ENCODE results near the gene HOXA3. TPM values are rescaled to one million over a fixed set of nuclear protein-coding genes. Genes with fewer than 3 reads are reported as not detected.

Gene HOXA3
- total RNA-seq, 1 donor from 2014 or later, result not detected

- H3K4me3 Mint-ChIP-seq (ENCODE audit: unreplicated experiment), result peak overlapping the region; percentile 88
- peaks cover 20% of the 10 kb centered on the region for H3K9me3 Mint-ChIP-seq (ENCODE audit: unreplicated experiment)
- no peak for DNase-seq
- TF ChIP-seq CTCF (IDR thresholded peaks at IDR 0.05; ENCODE audit: partially characterized antibody, unreplicated experiment), result no peak
- H3K36me3 Mint-ChIP-seq (ENCODE audit: unreplicated experiment), result peaks cover 15% of the 10 kb centered on the region
- peaks cover 2% of the 10 kb centered on the region for H3K4me1 Mint-ChIP-seq (ENCODE audit: low read depth, unreplicated experiment)
- peaks cover 58% of the 10 kb centered on the region for H3K27me3 Mint-ChIP-seq (ENCODE audit: unreplicated experiment)
- H3K27ac Mint-ChIP-seq (ENCODE audit: unreplicated experiment), result peak overlapping the region; percentile 38
Observed at GRCh38 chr7:27155816-27156507, 3.6 kb upstream of the HOXA3 start.

GRCh38 chr7:27154901-27155815, 2.8 kb upstream of the HOXA3 start:
- DNase-seq, result no peak
- H3K4me1 Mint-ChIP-seq (ENCODE audit: low read depth, unreplicated experiment), result peaks cover 2% of the 10 kb centered on the region
- peak overlapping the region; percentile 61 for H3K4me3 Mint-ChIP-seq (ENCODE audit: unreplicated experiment)
- TF ChIP-seq CTCF (IDR thresholded peaks at IDR 0.05; ENCODE audit: partially characterized antibody, unreplicated experiment), result no peak
- peaks cover 20% of the 10 kb centered on the region for H3K9me3 Mint-ChIP-seq (ENCODE audit: unreplicated experiment)
- H3K27ac Mint-ChIP-seq (ENCODE audit: unreplicated experiment), result peak overlapping the region; percentile 38
- peaks cover 64% of the 10 kb centered on the region for H3K27me3 Mint-ChIP-seq (ENCODE audit: unreplicated experiment)
- H3K36me3 Mint-ChIP-seq (ENCODE audit: unreplicated experiment), result peaks cover 15% of the 10 kb centered on the region

DNA sequence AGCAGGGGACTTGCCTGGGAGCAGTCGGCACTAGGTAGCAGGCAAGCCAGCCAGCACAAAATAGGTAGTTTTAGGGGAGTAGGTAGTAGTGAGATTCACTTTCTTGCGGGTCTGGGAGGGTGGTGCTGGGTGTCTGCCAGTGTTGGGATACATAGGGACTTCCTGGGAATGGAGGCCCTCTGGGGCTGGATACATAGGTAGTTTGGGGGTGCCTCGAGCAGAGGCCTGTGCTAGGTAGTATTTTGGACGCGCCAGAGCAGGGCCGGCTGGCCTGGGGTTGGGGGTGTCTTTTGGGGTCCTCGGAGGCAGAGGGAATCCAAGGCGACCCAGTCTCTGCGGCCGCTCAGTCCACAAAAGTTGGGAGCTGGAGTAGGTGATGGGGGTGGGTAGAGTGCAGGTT, 2.0 kb upstream of the HOXA3 start:
- Mint-ChIP-seq H3K4me1 (ENCODE audit: low read depth, unreplicated experiment) (peaks cover 2% of the 10 kb centered on the region), H3K27ac (ENCODE audit: unreplicated experiment) (no peak overlapping the region), H3K27me3 (ENCODE audit: unreplicated experiment) (peaks cover 63% of the 10 kb centered on the region), H3K36me3 (ENCODE audit: unreplicated experiment) (peaks cover 9% of the 10 kb centered on the region), H3K4me3 (ENCODE audit: unreplicated experiment) (no peak overlapping the region), H3K9me3 (ENCODE audit: unreplicated experiment) (peaks cover 18% of the 10 kb centered on the region)
- TF ChIP-seq CTCF (IDR thresholded peaks at IDR 0.05; ENCODE audit: partially characterized antibody, unreplicated experiment), result no peak
- DNase-seq, result no peak

- Mint-ChIP-seq H3K4me1 (ENCODE audit: low read depth, unreplicated experiment) (peaks cover 2% of the 10 kb centered on the region), H3K27me3 (ENCODE audit: unreplicated experiment) (peaks cover 64% of the 10 kb centered on the region)
- TF ChIP-seq CTCF (IDR thresholded peaks at IDR 0.05; ENCODE audit: partially characterized antibody, unreplicated experiment), result no peak
Observed at GRCh38 chr7:27153526-27153925, 1.1 kb upstream of the HOXA3 start.

More at GRCh38 chr7:27153526-27153925, 1.1 kb upstream of the HOXA3 start:
- H3K27ac Mint-ChIP-seq (ENCODE audit: unreplicated experiment), result no peak overlapping the region
- DNase-seq, result no peak
- H3K9me3 Mint-ChIP-seq (ENCODE audit: unreplicated experiment), result peaks cover 13% of the 10 kb centered on the region
- H3K4me3 Mint-ChIP-seq (ENCODE audit: unreplicated experiment), result peak overlapping the region; percentile 23
- H3K36me3 Mint-ChIP-seq (ENCODE audit: unreplicated experiment), result peaks cover 9% of the 10 kb centered on the region
